Psoas muscle (tissue), 8 donors: ENCODE measurements around the gene ANO1. TPM values are rescaled to one million over a fixed set of nuclear protein-coding genes. Genes with fewer than 3 reads are reported as not detected.

Experiments
- ATAC-seq, 4 donors: fragments of 200-7000 bp; cut with Tn5 transposase; one replicate each; pipeline ENCODE4 v1.9.1; 2020; ENCODE audit warnings: moderate library complexity in 3 of 4, mild to moderate bottlenecking in 2 of 4
- DNase-seq, 2 donors: peaks; one replicate each; pipeline ENCODE4 v3.0.0-alpha.2; 2020
- H3K27ac ChIP-seq: fragments of 200-600 bp; one replicate; pipeline ENCODE4 v1.8.0; 2022
- H3K27me3 ChIP-seq, 3 donors: fragments of 200-600 bp in 1 of 3; one replicate each; pipeline versions ENCODE4 v1.6.1 to v1.8.0; 2013 to 2022; ENCODE audit warnings: low read length in 2 of 3, mild to moderate bottlenecking in 2 of 3, moderate library complexity in 1 of 3; ENCODE audit not compliant: insufficient read depth in 3 of 3
- H3K36me3 ChIP-seq, 2 donors: fragments of 200-600 bp in 1 of 2; one replicate each; pipeline versions ENCODE4 v1.6.1 to v1.8.0; 2013 to 2022; ENCODE audit warnings: low read depth in 1 of 2, mild to moderate bottlenecking in 1 of 2, moderate library complexity in 1 of 2; ENCODE audit not compliant: insufficient read depth in 1 of 2
- H3K4me1 ChIP-seq: fragments of 200-600 bp; one replicate; pipeline ENCODE4 v1.8.0; 2022
- H3K4me3 ChIP-seq: fragments of 200-600 bp; one replicate; pipeline ENCODE4 v1.8.0; 2022; ENCODE audit warnings: mild to moderate bottlenecking
- H3K9me3 ChIP-seq: fragments of 200-600 bp; one replicate; pipeline ENCODE4 v1.8.0; 2022
- WGBS, 3 donors: extraction: QIAGEN DNeasy Blood & Tissue Kit; methylation state at CpG; one replicate each; pipeline versions ENCODE4 v1.1.6 to v1.1.7; 2013; 5-methylcytosine and 5-hydroxymethylcytosine counted together
- intact Hi-C, 2 donors: fragments of 100-400 bp; cut with DNase I; formaldehyde crosslinking; loops; one replicate each; pipeline versions ENCODE4 v1.11.0 to v1.14.2; 2022
- polyA plus RNA-seq, 3 donors: library from polyadenylated mRNA; stranded (reverse); fragments of 200-250 nt; gene quantifications; one replicate each; pipeline ENCODE4 v1.2.3, GENCODE V29; 2013
- total RNA-seq, 4 donors: library from RNA; stranded (reverse); fragmentation: NEBNext Ultra II Directional in 2 of 4; extraction: Animal tissue kit (Norgen Biotek cat#: 25700) in 2 of 4; gene quantifications; one replicate each; pipeline versions ENCODE4 v1.2.1 to v1.2.4, GENCODE V29; 2021 to 2023
- TF ChIP-seq, protein P1 (sequence below): fragments of 200-600 bp; IDR thresholded peaks from one replicate; pipeline ENCODE4 v1.8.0; 2022; ENCODE audit warnings: antibody characterized with exemption
- donor health status: healthy with polysubstance abuse.
- donor health status: DM: no; HTN: no; CAD: no; lungs with moderate emphysema.
- donor health status: Bipolar disorder and iron deficiency.
- donor health status: healthy.
- donor health status: DM: yes; HTN: yes; CAD: no.
- donor health status: DM: no; HTN: no; CAD: no.
- donor health status: DM: no; HTN: no; CAD: no.
- donor health status: DM: yes; HTN: yes; CAD: no.

Gene ANO1
- total and polyA plus RNA-seq, 7 donors, result 2.2 to 11.3 (median 8.7) TPM

GRCh38 chr11:70087446-70088167 is 9.5 kb downstream of the ANO1 start:
- intact Hi-C loops, result no loop called here
- peaks cover 0 to 5% (median 0%) of the 10 kb centered on the region in 3 donors for H3K27me3 ChIP-seq
- TF ChIP-seq, protein P1, sequence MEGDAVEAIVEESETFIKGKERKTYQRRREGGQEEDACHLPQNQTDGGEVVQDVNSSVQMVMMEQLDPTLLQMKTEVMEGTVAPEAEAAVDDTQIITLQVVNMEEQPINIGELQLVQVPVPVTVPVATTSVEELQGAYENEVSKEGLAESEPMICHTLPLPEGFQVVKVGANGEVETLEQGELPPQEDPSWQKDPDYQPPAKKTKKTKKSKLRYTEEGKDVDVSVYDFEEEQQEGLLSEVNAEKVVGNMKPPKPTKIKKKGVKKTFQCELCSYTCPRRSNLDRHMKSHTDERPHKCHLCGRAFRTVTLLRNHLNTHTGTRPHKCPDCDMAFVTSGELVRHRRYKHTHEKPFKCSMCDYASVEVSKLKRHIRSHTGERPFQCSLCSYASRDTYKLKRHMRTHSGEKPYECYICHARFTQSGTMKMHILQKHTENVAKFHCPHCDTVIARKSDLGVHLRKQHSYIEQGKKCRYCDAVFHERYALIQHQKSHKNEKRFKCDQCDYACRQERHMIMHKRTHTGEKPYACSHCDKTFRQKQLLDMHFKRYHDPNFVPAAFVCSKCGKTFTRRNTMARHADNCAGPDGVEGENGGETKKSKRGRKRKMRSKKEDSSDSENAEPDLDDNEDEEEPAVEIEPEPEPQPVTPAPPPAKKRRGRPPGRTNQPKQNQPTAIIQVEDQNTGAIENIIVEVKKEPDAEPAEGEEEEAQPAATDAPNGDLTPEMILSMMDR, result no peak
- DNase-seq, result no peak
- H3K27ac ChIP-seq, result no peak overlapping the region
- 62 to 67% (median 65%) methylated on average over 27 to 32 of the region's 32 CpGs for WGBS, 3 donors
- ATAC-seq, result no peak
- H3K36me3 ChIP-seq, result no peaks in the 10 kb centered on the region
- H3K4me1 ChIP-seq, result peaks cover 6% of the 10 kb centered on the region
- H3K4me3 ChIP-seq, result no peak overlapping the region
- no peaks in the 10 kb centered on the region for H3K9me3 ChIP-seq

- TF ChIP-seq, protein P1, result no peak
- H3K27me3 ChIP-seq, result peaks cover 0 to 5% (median 0%) of the 10 kb centered on the region in 3 donors
- H3K4me3 ChIP-seq, result no peak overlapping the region
- ATAC-seq, result no peak
- DNase-seq, result no peak
- no peaks in the 10 kb centered on the region for H3K36me3 ChIP-seq
- peak overlapping the region; percentile 9 for H3K27ac ChIP-seq
- no peaks in the 10 kb centered on the region for H3K9me3 ChIP-seq
- peaks cover 6% of the 10 kb centered on the region for H3K4me1 ChIP-seq
- intact Hi-C loops, result no loop called here
- WGBS, 3 donors, result 73 to 78% (median 74%) methylated on average over 16 of the region's 16 CpGs
These were observed 10.7 kb downstream of the ANO1 start for GRCh38 chr11:70088735-70089250.

GRCh38 chr11:70089631-70090030 is 11.5 kb downstream of the ANO1 start:
- peak overlapping the region; percentile 23 for H3K27ac ChIP-seq
- whole genome bisulfite sequencing, 3 donors, result 64 to 73% (median 69%) methylated on average over 9 of the region's 9 CpGs
- TF ChIP-seq, protein P1, result no peak
- no peaks in the 10 kb centered on the region for H3K9me3 ChIP-seq
- no peak for ATAC-seq
- peaks cover 6% of the 10 kb centered on the region for H3K4me1 ChIP-seq
- no peak overlapping the region for H3K4me3 ChIP-seq
- no peaks in the 10 kb centered on the region for H3K36me3 ChIP-seq
- intact Hi-C loops, result no loop called here
- H3K27me3 ChIP-seq, result peaks cover 0 to 5% (median 0%) of the 10 kb centered on the region in 3 donors
- DNase-seq, result no peak

GRCh38 chr11:70090961-70091381 is 12.9 kb downstream of the ANO1 start:
- no peak overlapping the region for H3K4me3 ChIP-seq
- H3K36me3 ChIP-seq, result no peaks in the 10 kb centered on the region
- DNase-seq, result peak; percentile 47 to 82
- TF ChIP-seq, protein P1, result no peak
- no peaks in the 10 kb centered on the region for H3K9me3 ChIP-seq
- peaks cover 6% of the 10 kb centered on the region for H3K4me1 ChIP-seq
- WGBS, 3 donors, result 8 to 21% (median 16%) methylated on average over 9 of the region's 9 CpGs
- peaks cover 0 to 4% (median 0%) of the 10 kb centered on the region in 3 donors for H3K27me3 ChIP-seq
- H3K27ac ChIP-seq, result peak overlapping the region; percentile 52
- intact Hi-C loops, result no loop called here
- ATAC-seq, result peak; percentile 52 to 93 (median 88)
